ENCODE results near the gene TMC8. TPM values are rescaled to one million over a fixed set of nuclear protein-coding genes. Genes with fewer than 3 reads are reported as not detected.

The TMC8 gene
- not detected in 2 replicates for total RNA-seq

GRCh38 chr17:78130437-78131101, at the start of gene TMC8:
TSS of gene TMC8 (plus strand) at chr17:78130771. CDS start at chr17:78131589, 818 bp downstream.

GRCh38 chr17:78128551-78129350, 1.8 kb upstream of the TMC8 start, which contains the start of gene TMC6:
TSS of gene TMC6 (minus strand) at chr17:78128755. CDS start at chr17:78126832, 1,923 bp downstream.

GRCh38 chr17:78168242-78168902, 37.8 kb downstream of the TMC8 start, which contains the start of gene SYNGR2:
TSS of gene SYNGR2 (plus strand) at chr17:78168581. CDS start at chr17:78168617, 36 bp downstream.

GRCh38 chr17:78186692-78187595, 56.4 kb downstream of the TMC8 start, which contains the start of the genes AFMID and TK1:
TSS of gene AFMID (plus strand) at chr17:78187362. CDS start at chr17:78187371, 9 bp downstream.
TSS of gene TK1 (minus strand) at chr17:78187052. CDS start at chr17:78186994, 58 bp downstream.

Other genes with a start within 250 kb of the TMC8 start
- 8.3 and 10.1 TPM in 2 replicates for gene TNRC6C, start 172.1 kb upstream of the TMC8 start, total RNA-seq
- gene TMC6, start 2.0 kb upstream of the TMC8 start, total RNA-seq: 1.2 and 1.8 TPM in 2 replicates
- gene C17orf99, start 15.6 kb downstream of the TMC8 start, total RNA-seq: not detected in 2 replicates
- gene SYNGR2, start 37.8 kb downstream of the TMC8 start, total RNA-seq: 16.6 and 18.4 TPM in 2 replicates
- 104 and 136 TPM in 2 replicates for gene TK1, start 56.3 kb downstream of the TMC8 start, total RNA-seq
- gene AFMID, start 56.6 kb downstream of the TMC8 start, total RNA-seq: 30.2 and 48.4 TPM in 2 replicates
- gene BIRC5, start 83.5 kb downstream of the TMC8 start, total RNA-seq: 48.7 and 63.8 TPM in 2 replicates
- not detected in 2 replicates for gene TMEM235, start 100.9 kb downstream of the TMC8 start, total RNA-seq
- 107 and 145 TPM in 2 replicates for gene SOCS3, start 229.3 kb downstream of the TMC8 start, total RNA-seq
- gene PGS1, start 247.9 kb downstream of the TMC8 start, total RNA-seq: 29.5 and 33.7 TPM in 2 replicates